Measurements from ENCODE around the gene TBX5.

The TBX5 gene

GRCh38 chr12:114320968-114321367, 85.0 kb downstream of the TBX5 start:
- no peak for DNase-seq

DNA sequence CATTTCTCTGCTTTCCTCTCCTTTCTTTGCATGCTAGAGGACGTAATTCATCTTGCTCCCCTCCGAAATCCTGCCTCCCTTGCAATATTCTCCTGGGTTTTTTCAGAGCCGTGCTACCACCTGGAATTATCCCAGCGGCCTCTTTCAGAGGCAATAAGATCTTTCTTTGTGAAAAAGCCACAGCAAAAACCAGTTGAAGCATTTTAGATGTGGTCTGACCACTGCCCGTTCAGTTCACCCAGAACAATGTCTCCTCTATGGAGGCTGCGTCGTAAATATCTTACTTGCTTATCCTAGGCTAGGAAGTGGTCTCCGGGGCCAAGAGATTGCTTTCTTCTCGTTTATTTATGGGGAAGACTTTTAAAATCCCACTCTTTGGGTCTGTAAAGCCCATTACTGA, 85.8 kb downstream of the TBX5 start:
- no peak for DNase-seq

DNA sequence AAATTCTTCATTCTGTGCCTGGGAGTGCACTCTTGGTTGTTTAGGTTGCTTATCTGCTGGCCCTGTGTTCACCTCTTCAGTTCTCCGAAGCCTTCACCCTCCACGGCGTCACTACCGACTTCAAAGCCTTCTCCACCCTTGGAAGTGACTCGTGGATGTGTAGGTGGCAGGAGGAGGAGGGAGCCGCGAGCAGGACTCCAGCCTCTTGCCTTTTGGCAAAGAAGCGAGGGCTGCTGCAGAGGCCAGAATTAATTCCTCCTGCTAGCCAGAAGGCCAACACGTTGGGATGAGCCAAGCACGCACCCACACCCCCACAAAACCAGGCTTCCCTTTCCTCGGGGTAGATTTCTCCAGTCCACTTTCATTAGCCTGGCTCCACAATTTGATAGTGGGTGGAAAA, 86.5 kb downstream of the TBX5 start:
- peak in 3 of 56 donors; percentile 0 to 1 (median 0) for DNase-seq

- DNase-seq: no peak
Observed at GRCh38 chr12:114318984-114319383, 87.0 kb downstream of the TBX5 start.

- DNase-seq: no peak
Observed at GRCh38 chr12:114316076-114316475, 89.9 kb downstream of the TBX5 start.

- DNase-seq: no peak
Observed at GRCh38 chr12:114314974-114315720, 90.8 kb downstream of the TBX5 start.

DNA sequence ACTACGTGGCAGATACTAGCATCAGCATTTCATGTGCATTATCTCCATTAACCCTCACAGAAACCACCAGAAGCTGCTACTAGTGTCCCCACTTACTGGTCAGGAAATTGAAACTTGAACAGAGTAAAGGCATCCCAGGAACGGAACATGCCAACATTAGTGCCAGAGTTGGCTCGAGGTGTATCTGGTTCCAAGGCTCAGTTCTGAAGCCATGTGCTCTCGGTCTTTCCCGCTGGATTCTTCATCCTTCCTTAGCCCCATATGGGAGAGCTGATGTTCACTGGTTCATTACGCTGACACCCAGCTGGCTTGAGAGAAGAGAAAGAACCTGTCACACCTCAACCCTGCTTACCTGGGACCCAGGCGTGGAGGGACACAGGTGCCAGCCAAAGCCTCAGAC, 91.5 kb downstream of the TBX5 start:
- DNase-seq: no peak

DNA sequence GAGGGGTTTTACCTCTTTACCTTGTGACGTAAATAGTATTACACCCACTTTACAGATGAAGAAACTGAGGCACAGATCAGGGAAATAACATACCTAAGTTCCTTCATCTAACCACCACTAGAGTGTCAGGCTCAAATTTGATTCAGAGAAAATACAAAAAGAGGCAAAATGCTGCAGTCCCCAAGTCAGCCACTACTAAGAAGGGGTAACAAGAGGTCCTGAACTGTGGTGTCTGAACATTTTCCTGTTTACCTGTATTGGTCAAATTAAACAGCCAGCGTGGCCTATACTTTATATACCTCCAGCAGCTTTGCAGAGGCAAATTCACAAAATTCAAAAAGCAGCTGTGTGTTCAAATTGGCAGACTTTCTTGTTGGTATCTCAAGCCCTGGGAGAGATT, 92.0 kb downstream of the TBX5 start:
- no peak for DNase-seq

DNA sequence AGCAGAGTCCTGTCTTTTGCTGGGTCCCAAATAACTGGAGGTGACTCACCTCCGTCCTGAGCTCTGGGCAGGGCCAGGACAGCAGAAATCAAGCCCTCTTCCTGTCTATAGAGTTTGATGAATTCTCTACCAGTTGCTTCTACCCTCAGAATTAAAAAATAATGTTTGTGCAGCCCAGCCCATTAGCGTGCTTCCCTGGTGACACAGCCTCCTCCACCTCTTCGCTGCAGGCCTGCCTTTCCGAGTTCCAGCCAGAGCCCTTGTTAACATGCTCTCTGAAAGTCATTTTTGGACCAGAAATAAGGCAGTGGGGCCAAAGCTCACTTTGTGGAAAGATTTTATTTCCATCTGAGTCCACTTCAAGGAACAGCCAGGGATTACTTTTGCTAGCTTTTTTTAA, 94.0 kb downstream of the TBX5 start:
- peak in 14 of 56 donors; percentile 0 to 34 (median 8) for DNase-seq

DNA sequence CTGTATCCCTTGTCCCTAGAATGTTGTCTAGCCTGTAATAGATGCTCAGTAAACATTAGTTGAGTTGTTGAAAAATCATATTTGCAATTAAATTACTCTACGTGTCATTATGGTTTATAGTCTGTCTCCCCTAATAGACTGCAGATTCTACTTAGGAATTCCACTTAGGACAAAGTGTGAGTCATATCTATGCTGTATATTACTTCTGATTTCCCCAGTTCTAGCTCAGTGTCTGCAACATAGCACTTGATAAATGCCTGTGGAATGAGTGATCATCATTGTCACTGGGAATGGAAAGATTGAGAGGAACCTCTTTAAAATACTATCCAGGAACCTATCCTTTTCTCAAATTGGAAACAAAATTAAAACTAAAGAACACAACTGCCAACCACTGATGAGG, 99.3 kb downstream of the TBX5 start:
- no peak for DNase-seq

DNA sequence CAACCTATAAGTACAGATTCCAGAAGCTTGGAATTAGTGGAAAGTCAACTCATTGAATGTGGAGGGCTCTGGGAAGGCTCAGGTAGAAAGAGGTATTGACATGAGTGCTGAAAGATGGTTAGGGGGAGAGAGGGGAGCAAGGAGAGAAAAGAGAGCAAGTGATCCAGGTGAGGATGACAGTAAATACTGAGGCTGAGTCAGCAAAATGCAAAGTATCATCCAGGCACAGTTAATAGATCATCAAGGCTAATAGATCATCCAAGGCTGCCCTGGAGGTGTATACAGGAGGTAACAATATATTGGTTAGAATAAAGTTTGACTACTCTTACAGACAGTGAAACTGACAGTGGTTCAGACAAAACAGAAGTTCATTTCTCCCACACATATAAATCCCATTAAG, 100.5 kb downstream of the TBX5 start:
- no peak for DNase-seq
